ENCODE results near the gene BCAS3.

- TF ChIP-seq CTCF (IDR thresholded peaks at IDR 0.05; ENCODE audit: low read depth, low read length, poor library complexity, severe bottlenecking) (no peak), EZH2phosphoT487 (IDR thresholded peaks at IDR 0.05; ENCODE audit: borderline replicate concordance, low read length) (no peak)
Observed at GRCh38 chr17:61029181-61029580, 351.5 kb downstream of the BCAS3 start.

Data from DOHH2 (cell line).